ENCODE data around the gene NOXO1.
"Not testable (repeated sequence)": the region's sequence is repeated elsewhere in the genome, so short reads cannot be mapped to it uniquely, and the experiment has no call there.

Gene NOXO1

GRCh38 chr16:1962161-1963153, 18.8 kb downstream of the NOXO1 start:
- not testable (repeated sequence) for DNase-seq (ENCODE audit: low spot score)

GRCh38 chr16:1961651-1962067, 19.6 kb downstream of the NOXO1 start:
- no peak for DNase-seq (ENCODE audit: low spot score)

- no peak for DNase-seq (ENCODE audit: low spot score)
Measured at GRCh38 chr16:1960665-1961630, 20.3 kb downstream of the NOXO1 start.

- DNase-seq (ENCODE audit: low spot score): peak; percentile 92
Measured at GRCh38 chr16:1959269-1960039, 21.8 kb downstream of the NOXO1 start, which contains the start of gene NDUFB10. NDUFB10 (plus strand) TSS chr16:1959538; CDS start chr16:1959625, 87 bp downstream.

GRCh38 chr16:1958715-1959268, 22.5 kb downstream of the NOXO1 start:
- no peak for DNase-seq (ENCODE audit: low spot score)

- not testable (repeated sequence) for DNase-seq (ENCODE audit: low spot score)
Measured at GRCh38 chr16:1958143-1958491, 23.2 kb downstream of the NOXO1 start.

- not testable (repeated sequence) for DNase-seq (ENCODE audit: low spot score)
Measured at GRCh38 chr16:1957434-1958142, 23.7 kb downstream of the NOXO1 start.

GRCh38 chr16:1953734-1954133, 27.5 kb downstream of the NOXO1 start:
- DNase-seq (ENCODE audit: low spot score): no peak

GRCh38 chr16:1950559-1950958, 30.7 kb downstream of the NOXO1 start:
- no peak for DNase-seq (ENCODE audit: low spot score)

- DNase-seq (ENCODE audit: low spot score): no peak
Measured at GRCh38 chr16:1950047-1950446, 31.2 kb downstream of the NOXO1 start.

- DNase-seq (ENCODE audit: low spot score): no peak
Measured at GRCh38 chr16:1949507-1949906, 31.8 kb downstream of the NOXO1 start.

- no peak for DNase-seq (ENCODE audit: low spot score)
Measured at GRCh38 chr16:1947369-1947670, 33.9 kb downstream of the NOXO1 start.

- no peak for DNase-seq (ENCODE audit: low spot score)
Measured at GRCh38 chr16:1946495-1947368, 34.5 kb downstream of the NOXO1 start.

GRCh38 chr16:1945559-1946391, 35.5 kb downstream of the NOXO1 start:
- no peak for DNase-seq (ENCODE audit: low spot score)

GRCh38 chr16:1944612-1945199, 36.6 kb downstream of the NOXO1 start:
- DNase-seq (ENCODE audit: low spot score): no peak

GRCh38 chr16:1942810-1943726, 38.2 kb downstream of the NOXO1 start, which contains the start of gene MSRB1:
MSRB1 (minus strand) TSS chr16:1943199; CDS start chr16:1943156, 43 bp downstream.
- peak; percentile 99 for DNase-seq (ENCODE audit: low spot score)
